Transverse colon (tissue), 4 donors: ENCODE measurements around the gene GOLGA8T. TPM values are rescaled to one million over a fixed set of nuclear protein-coding genes. Genes with fewer than 3 reads are reported as not detected.
"Not testable (repeated sequence)": the region's sequence is repeated elsewhere in the genome, so short reads cannot be mapped to it uniquely, and the experiment has no call there.

Experiments
- DNase-seq: peaks from one replicate; pipeline ENCODE4 v3.0.0-alpha.2; 2019
- H3K27ac ChIP-seq, 4 donors: fragments of 200-600 bp; sonication (generic); 2 replicates each; pipeline ENCODE4 v1.5.1; 2016 to 2018; ENCODE audit warnings: inconsistent platforms in 4 of 4
- H3K27me3 ChIP-seq: fragments of 200-600 bp; sonication (generic); 2 replicates; pipeline ENCODE4 v1.5.1; 2017; ENCODE audit warnings: inconsistent platforms
- H3K36me3 ChIP-seq, 4 donors: fragments of 200-600 bp; sonication (generic); 2 replicates each; pipeline ENCODE4 v1.5.1; 2017 to 2019; ENCODE audit warnings: inconsistent platforms in 4 of 4
- H3K4me1 ChIP-seq, 4 donors: fragments of 200-600 bp; sonication (generic); 2 replicates each; pipeline ENCODE4 v1.5.1; 2017 to 2020; ENCODE audit warnings: inconsistent platforms in 4 of 4
- H3K4me3 ChIP-seq, 4 donors: fragments of 200-600 bp; sonication (generic); 1 replicate in 1 of 4; 2 replicates in 3 of 4; pipeline versions ENCODE4 v1.5.1 to v1.6.1; 2017 to 2019; ENCODE audit warnings: inconsistent platforms in 4 of 4
- H3K9me3 ChIP-seq, 2 donors: fragments of 200-600 bp; sonication (generic); 2 replicates each; pipeline ENCODE4 v1.5.1; 2017 to 2019; ENCODE audit warnings: inconsistent platforms in 2 of 2
- WGBS, 2 donors: methylation state at CpG; one replicate each; pipeline ENCODE4 v1.1.5; 2018; ENCODE audit warnings: low coverage in 1 of 2; 5-methylcytosine and 5-hydroxymethylcytosine counted together
- in situ Hi-C, 4 donors: fragments of 200-750 bp; cut with MboI; loops; one replicate each; pipeline versions ENCODE4 v1.15.0 to v1.15.1; 2017; ENCODE audit warnings: low sequenced_read_pairs in 3 of 4, low pct_ligation_motif_present in 1 of 4, low pct_unique_long_range_greater_than_20kb in 1 of 4
- intact Hi-C: fragments of 100-400 bp; cut with DNase I; formaldehyde crosslinking; loops from one replicate; pipeline ENCODE4 v1.15.1; 2023; ENCODE audit warnings: low total_unique reads
- total RNA-seq, 4 donors: library from RNA; depleted of rRNA; stranded (reverse); fragments of >200 nt; gene quantifications; one replicate each; pipeline ENCODE4 v1.1.0, GENCODE V29; 2016
- TF ChIP-seq, protein P1 (sequence below), 5 experiments: fragments of 200-600 bp in 3 of 5; fragments of 450-650 bp in 2 of 5; sonication (generic) in 3 of 5; IDR thresholded peaks; 1 replicate in 2 of 5; 2 replicates in 3 of 5; pipeline ENCODE4 v1.5.1; 2016 to 2017; ENCODE audit warnings: antibody characterized with exemption in 5 of 5, inconsistent platforms in 3 of 5, mild to moderate bottlenecking in 2 of 5, moderate library complexity in 1 of 5

Gene GOLGA8T
- total RNA-seq, 4 donors from 2014 or later: not detected

DNA sequence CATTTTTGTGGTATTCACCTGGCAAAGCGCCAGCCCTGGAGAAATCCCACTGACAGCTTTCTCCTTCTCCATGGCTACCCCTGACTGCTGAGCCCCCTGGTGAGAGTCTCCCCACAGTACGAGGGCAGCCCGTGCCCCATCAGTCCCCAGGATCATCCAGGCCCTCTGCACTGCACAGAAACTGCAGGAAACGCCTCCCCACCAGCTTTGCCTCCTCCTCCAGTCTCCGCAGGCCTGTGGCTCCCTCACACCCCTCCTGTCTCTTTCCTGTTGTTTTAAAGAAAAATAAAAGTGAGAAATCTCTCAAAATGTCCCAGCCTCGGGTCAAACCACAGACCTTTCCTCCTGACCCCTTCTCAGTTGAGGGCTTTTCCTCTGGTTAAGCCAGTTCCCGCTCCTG, 29.4 kb downstream of the GOLGA8T start:
- DNase-seq, H3K27ac ChIP-seq, in situ Hi-C loops, H3K4me3 ChIP-seq, H3K36me3 ChIP-seq, H3K4me1 ChIP-seq, intact Hi-C loops, H3K27me3 ChIP-seq, H3K9me3 ChIP-seq: not testable (repeated sequence)
- WGBS, 2 donors: no CpG with 5 or more reads among the region's 7 CpGs

DNA sequence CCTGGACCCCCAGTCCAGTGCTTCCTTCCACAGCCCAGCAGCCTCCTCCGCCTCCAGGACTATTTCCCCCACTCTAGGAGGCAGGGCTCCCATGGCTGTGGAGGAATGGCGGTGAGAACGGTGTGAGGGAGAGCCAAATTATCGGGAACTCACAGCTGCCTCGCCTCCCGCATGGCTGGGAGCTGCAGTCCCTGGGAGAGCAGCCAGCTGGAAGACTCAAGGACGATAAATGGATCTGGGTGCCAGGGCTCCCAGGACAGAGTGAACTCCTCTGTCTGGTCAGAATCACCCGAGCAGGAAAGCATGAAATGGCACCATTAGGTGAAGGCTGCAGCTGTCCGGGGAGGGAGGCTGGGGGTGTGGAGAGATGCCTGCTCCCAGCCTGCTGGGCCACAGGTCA, 32.6 kb downstream of the GOLGA8T start:
- H3K9me3 ChIP-seq, DNase-seq, intact Hi-C loops, H3K4me3 ChIP-seq, H3K27me3 ChIP-seq, H3K36me3 ChIP-seq, H3K27ac ChIP-seq, H3K4me1 ChIP-seq, in situ Hi-C loops: not testable (repeated sequence)
- WGBS, 2 donors: no CpG with 5 or more reads among the region's 9 CpGs

DNA sequence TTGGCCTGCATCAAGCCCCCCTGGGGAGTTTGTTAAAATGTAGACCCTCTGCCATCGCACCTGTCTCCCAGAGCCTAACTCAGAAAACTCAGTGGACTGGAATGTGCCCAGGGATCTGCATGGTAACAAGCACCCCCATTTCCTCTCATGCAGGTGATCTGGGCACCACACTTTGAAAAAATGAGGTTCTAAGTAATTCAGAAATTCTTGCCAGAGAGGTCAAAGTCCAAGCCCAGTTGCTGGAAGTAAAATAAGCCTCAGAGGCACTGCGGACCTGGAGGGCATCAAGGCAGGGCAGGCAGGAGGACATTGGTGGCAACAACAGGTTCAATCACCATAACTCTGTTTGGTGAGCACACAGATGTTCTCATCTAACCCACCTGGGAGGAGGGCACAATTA, 33.0 kb downstream of the GOLGA8T start:
- not testable (repeated sequence) for H3K27me3 ChIP-seq

DNA sequence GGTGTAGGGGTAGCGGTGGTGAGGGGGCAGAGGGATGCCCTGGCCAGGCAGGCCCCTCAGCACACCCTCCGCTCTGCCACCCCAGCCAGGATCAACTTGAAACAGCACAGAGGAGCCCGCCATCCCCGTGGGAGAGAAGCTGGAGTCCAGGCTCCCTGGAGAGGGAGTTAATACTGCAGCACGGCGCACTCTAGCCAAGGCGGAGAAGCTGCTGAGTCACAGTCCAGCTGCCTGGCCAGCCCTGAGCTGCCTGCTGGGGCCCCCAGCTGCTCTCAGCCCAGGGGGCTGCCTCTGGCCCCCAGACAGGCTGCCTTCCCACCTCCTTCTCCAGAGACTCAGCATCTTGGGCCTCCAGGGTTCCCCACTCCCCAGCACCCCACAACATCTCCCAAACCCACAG, 36.6 kb downstream of the GOLGA8T start:
- H3K27ac ChIP-seq, H3K27me3 ChIP-seq, intact Hi-C loops, H3K9me3 ChIP-seq, H3K4me3 ChIP-seq, H3K36me3 ChIP-seq, H3K4me1 ChIP-seq, in situ Hi-C loops, DNase-seq: not testable (repeated sequence)
- WGBS, 2 donors: no CpG with 5 or more reads among the region's 7 CpGs

More for the DNA sequence above, 33.0 kb downstream of the GOLGA8T start:
- whole genome bisulfite sequencing, 2 donors: no CpG with 5 or more reads among the region's 2 CpGs
- H3K4me1 ChIP-seq, H3K36me3 ChIP-seq, H3K9me3 ChIP-seq, H3K4me3 ChIP-seq, intact Hi-C loops, H3K27ac ChIP-seq, DNase-seq, in situ Hi-C loops: not testable (repeated sequence)

DNA sequence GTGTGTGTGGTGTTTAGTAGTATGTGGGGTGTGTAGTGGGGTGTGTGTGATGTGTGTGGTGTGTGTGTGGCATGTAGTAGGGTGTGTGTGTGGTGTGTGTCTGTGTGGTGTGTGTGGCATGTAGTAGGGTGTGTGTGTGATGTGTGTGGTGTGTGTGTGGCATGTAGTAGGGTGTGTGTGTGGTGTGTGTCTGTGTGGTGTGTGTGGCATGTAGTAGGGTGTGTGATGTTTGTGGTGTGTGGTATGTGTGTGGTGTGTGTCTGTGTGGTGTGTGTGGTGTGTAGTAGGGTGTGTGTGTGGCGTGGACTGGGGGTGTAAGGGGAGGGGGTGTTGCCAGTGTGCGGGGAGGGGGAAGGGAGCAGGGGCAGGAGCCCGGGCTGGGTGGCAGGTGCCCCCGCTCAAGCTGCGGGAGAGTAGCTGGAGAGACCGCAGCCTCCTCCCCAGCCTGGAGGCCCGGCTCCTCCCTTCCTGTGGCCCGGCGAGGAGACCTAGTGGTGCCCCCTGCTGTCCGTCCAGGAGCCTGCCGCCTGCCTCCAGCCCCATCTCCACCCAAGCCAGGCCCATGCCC, 38.3 kb downstream of the GOLGA8T start:
- TF ChIP-seq, protein P1, sequence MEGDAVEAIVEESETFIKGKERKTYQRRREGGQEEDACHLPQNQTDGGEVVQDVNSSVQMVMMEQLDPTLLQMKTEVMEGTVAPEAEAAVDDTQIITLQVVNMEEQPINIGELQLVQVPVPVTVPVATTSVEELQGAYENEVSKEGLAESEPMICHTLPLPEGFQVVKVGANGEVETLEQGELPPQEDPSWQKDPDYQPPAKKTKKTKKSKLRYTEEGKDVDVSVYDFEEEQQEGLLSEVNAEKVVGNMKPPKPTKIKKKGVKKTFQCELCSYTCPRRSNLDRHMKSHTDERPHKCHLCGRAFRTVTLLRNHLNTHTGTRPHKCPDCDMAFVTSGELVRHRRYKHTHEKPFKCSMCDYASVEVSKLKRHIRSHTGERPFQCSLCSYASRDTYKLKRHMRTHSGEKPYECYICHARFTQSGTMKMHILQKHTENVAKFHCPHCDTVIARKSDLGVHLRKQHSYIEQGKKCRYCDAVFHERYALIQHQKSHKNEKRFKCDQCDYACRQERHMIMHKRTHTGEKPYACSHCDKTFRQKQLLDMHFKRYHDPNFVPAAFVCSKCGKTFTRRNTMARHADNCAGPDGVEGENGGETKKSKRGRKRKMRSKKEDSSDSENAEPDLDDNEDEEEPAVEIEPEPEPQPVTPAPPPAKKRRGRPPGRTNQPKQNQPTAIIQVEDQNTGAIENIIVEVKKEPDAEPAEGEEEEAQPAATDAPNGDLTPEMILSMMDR (IDR thresholded peaks at IDR 0.05): peak in 1 of 5 experiments; percentile 18
- in situ Hi-C loops, H3K4me1 ChIP-seq, intact Hi-C loops, H3K9me3 ChIP-seq, H3K36me3 ChIP-seq, H3K27me3 ChIP-seq, H3K27ac ChIP-seq, H3K4me3 ChIP-seq: not testable (repeated sequence)
- DNase-seq: peak; percentile 51
- 10 to 40% methylated on average over 1 to 6 of the region's 11 CpGs for WGBS, 2 donors

DNA sequence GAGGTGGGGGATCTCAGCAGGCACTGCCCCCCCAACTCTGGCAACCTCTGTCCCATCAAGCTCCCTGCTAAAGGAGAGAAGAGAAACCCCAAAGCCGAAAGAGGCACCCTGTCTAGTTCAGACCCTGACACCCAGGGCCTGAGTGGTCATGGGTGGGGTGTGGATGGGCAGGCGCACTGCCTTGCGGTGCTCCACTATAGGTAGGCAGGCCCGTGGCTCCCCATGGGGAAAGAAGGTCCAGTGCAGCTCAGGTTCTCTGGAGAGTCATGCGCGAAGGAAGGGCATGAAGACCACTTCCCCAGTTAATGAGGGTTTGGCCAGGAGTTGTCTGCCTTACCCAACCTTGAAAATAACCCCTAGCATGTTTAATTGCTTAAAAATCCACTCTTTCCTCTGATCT, 40.4 kb downstream of the GOLGA8T start:
- 96% methylated on average over 2 of the region's 6 CpGs; no CpG with 5 or more reads in 1 of the 2 donors for WGBS, 2 donors

DNA sequence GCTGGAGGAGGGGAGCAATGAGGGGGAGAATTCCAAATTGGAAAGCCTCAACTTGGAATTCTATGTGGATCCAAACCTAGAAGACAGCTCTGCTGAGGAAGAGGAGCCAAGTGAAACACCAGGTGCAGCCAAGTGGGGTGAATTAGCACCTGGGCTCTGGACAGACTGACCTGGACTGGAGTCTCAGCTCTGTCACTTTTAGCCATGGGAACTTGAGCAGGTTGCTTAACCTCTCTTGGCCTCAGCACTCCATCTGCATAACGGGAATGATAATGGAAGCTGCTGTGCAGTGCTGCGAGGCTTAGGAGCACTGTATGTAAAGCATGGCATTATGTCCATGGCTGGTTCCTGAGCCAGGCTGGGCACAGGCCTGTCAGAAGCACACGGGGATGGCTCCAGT, 41.8 kb downstream of the GOLGA8T start:
- in situ Hi-C loops, H3K36me3 ChIP-seq, DNase-seq, intact Hi-C loops, H3K4me1 ChIP-seq, H3K9me3 ChIP-seq, H3K27ac ChIP-seq, H3K27me3 ChIP-seq, H3K4me3 ChIP-seq: not testable (repeated sequence)
- no CpG with 5 or more reads among the region's 3 CpGs for WGBS, 2 donors

More for the DNA sequence above, 40.4 kb downstream of the GOLGA8T start:
- H3K9me3 ChIP-seq, in situ Hi-C loops, H3K4me1 ChIP-seq, H3K36me3 ChIP-seq, H3K27me3 ChIP-seq, intact Hi-C loops, H3K4me3 ChIP-seq, DNase-seq, H3K27ac ChIP-seq: not testable (repeated sequence)

DNA sequence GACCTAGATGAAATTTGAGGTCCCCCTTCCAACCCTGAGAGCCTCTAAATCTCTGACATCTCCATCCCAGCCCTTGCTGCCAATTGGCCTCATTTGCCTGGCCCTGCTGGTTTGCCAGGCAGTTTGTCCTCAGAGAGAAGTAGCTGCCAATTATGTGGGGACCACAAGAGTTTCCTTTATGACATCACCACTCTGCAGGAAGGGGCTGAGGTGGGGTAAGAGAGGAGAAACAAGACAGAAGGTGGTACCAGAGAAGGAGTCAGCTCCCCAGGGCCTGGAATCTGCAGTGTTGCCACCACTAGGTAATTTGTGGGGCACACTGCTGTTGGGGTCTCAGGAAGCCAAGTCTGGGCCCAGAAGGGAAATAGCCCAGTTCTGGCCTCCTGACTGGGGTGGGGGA, 45.0 kb downstream of the GOLGA8T start:
- H3K36me3 ChIP-seq, H3K27me3 ChIP-seq, in situ Hi-C loops, H3K27ac ChIP-seq, H3K9me3 ChIP-seq, intact Hi-C loops, DNase-seq, H3K4me3 ChIP-seq, H3K4me1 ChIP-seq: not testable (repeated sequence)

DNA sequence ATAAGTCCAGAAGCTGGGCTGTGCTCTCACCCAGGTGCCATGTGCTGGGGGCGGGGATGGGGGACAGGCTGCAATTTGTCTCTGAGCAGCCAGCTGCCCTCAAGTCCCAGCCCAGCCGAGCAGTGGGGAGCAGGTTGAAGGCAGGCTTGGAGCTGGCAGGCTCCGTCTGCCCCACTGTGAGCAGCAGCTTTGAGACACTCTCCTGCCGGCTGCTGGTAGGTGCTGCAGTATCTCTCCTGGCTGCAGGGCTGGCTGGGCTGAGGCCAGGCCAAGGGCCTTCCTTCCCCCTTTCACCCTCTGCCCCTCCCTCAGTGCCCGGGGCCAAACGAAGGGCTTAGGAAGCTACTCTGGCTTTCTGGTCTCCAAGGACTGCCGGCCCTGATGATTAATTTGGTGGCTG, 50.6 kb downstream of the GOLGA8T start:
- WGBS, 2 donors: no CpG with 5 or more reads among the region's 7 CpGs
- not testable (repeated sequence) for H3K27ac ChIP-seq

DNA sequence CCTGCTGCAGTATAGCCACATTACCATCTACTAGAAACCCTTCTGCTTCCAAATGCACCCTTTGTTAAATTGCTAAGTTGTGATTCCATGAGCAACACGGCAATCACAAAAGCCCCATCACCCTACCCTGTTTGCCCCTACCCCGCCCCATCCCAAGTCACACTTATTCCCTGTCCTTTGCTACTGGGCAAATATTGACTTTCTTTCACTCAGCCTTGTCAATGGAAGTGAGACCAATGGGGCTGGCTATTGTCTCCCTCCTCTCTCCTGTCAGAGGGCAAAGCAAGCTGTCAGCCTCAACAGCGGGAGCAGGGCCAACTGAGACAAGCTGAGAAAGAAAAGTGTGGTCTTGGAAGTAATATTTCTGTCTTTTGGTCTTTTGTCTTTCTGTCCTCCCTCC, 52.6 kb downstream of the GOLGA8T start:
- DNase-seq, H3K4me3 ChIP-seq, H3K36me3 ChIP-seq, H3K27me3 ChIP-seq, intact Hi-C loops, H3K4me1 ChIP-seq, in situ Hi-C loops, H3K9me3 ChIP-seq, H3K27ac ChIP-seq: not testable (repeated sequence)
- WGBS, 2 donors: 78% methylated on average over 2 of the region's 3 CpGs; no CpG with 5 or more reads in 1 of the 2 donors

More for the DNA sequence above, 50.6 kb downstream of the GOLGA8T start:
- H3K27me3 ChIP-seq, H3K4me3 ChIP-seq, H3K9me3 ChIP-seq, DNase-seq, H3K36me3 ChIP-seq, intact Hi-C loops, H3K4me1 ChIP-seq, in situ Hi-C loops: not testable (repeated sequence)
